ENCODE data around the gene LRRC59.
A peak's percentile ranks its signal among the peaks of the same experiment; 100 is the strongest.

Gene LRRC59

GRCh38 chr17:50379351-50380132 is 17.8 kb downstream of the LRRC59 start:
- no peak overlapping the region for H4K91ac ChIP-seq (ENCODE audit: low read length)

GRCh38 chr17:50375858-50376538 is 21.3 kb downstream of the LRRC59 start:
- 82% methylated on average over 1 of the region's 5 CpGs for WGBS
- peaks cover 7% of the 10 kb centered on the region for H3K4me1 ChIP-seq (ENCODE audit: control insufficient read depth, insufficient read depth, low read depth, low read length)

More at GRCh38 chr17:50379351-50380132, 17.8 kb downstream of the LRRC59 start:
- Histone ChIP-seq H2BK12ac (ENCODE audit: low read length in 2 of 2) (no peak overlapping the region), H3K36me3 (ENCODE audit: control insufficient read depth in 1 of 2, insufficient read depth in 2 of 2, low read depth in 1 of 2, low read length in 2 of 2) (peaks cover 53 to 65% of the 10 kb centered on the region in 2 experiments), H3K4me1 (ENCODE audit: control insufficient read depth, insufficient read depth, low read depth, low read length) (no peaks in the 10 kb centered on the region), H3K9ac (ENCODE audit: low read length) (no peak overlapping the region), H2BK120ac (ENCODE audit: low read depth, low read length) (no peak overlapping the region), H3K27me3 (ENCODE audit: control insufficient read depth in 1 of 2, insufficient read depth in 1 of 2, low read length in 2 of 2) (no peaks in the 10 kb centered on the region), H2AFZ (ENCODE audit: low read depth, low read length) (no peak overlapping the region), H3K4ac (ENCODE audit: low read depth in 1 of 2, low read length in 2 of 2) (no peak overlapping the region), H3K4me3 (ENCODE audit: insufficient read depth in 1 of 2, low read depth in 1 of 2, low read length in 2 of 2) (no peak overlapping the region), H2AK5ac (ENCODE audit: low read length, severe bottlenecking) (no peak overlapping the region), H3K14ac (ENCODE audit: low read length in 2 of 2) (no peak overlapping the region), H3K23ac (ENCODE audit: low read length in 2 of 2) (no peak overlapping the region), H3K9me3 (ENCODE audit: control insufficient read depth, low read length) (no peaks in the 10 kb centered on the region), H2BK15ac (ENCODE audit: low read depth, poor library complexity, severe bottlenecking) (no peak overlapping the region), H4K8ac (ENCODE audit: low read length) (no peak overlapping the region), H3K27ac (ENCODE audit: low read length, poor library complexity, severe bottlenecking) (no peak overlapping the region), H3K79me1 (replicated peaks; ENCODE audit: low read length, poor library complexity, severe bottlenecking) (peaks cover 7% of the 10 kb centered on the region), H2BK5ac (ENCODE audit: low read depth, low read length, poor library complexity, severe bottlenecking) (no peak overlapping the region), H3K18ac (ENCODE audit: low read depth in 1 of 2, low read length in 2 of 2) (no peak overlapping the region), H3K4me2 (ENCODE audit: low read length, poor library complexity, severe bottlenecking) (no peak overlapping the region)
- DNase-seq, result no peak
- whole genome bisulfite sequencing, result 97% methylated on average over 5 of the region's 6 CpGs

GRCh38 chr17:50373705-50374104 is 23.6 kb downstream of the LRRC59 start:
- H3K79me1 ChIP-seq (replicated peaks; ENCODE audit: low read length, poor library complexity, severe bottlenecking), result peaks cover 19% of the 10 kb centered on the region
- H3K36me3 ChIP-seq (ENCODE audit: control insufficient read depth in 1 of 2, insufficient read depth in 2 of 2, low read depth in 1 of 2, low read length in 2 of 2), result peaks cover 23 to 26% of the 10 kb centered on the region in 2 experiments
- no peak overlapping the region for H4K91ac ChIP-seq (ENCODE audit: low read length)
- H3K27ac ChIP-seq (ENCODE audit: low read length, poor library complexity, severe bottlenecking), result no peak overlapping the region
- H2BK12ac ChIP-seq (ENCODE audit: low read length in 2 of 2), result no peak overlapping the region
- no peak overlapping the region for H4K8ac ChIP-seq (ENCODE audit: low read length)
- no peaks in the 10 kb centered on the region for H3K9me3 ChIP-seq (ENCODE audit: control insufficient read depth, low read length)
- no peak overlapping the region for H2AK5ac ChIP-seq (ENCODE audit: low read length, severe bottlenecking)
- no CpG with 5 or more reads among the region's 2 CpGs for WGBS
- H3K4me2 ChIP-seq (ENCODE audit: low read length, poor library complexity, severe bottlenecking), result peak overlapping the region; percentile 83
- H2BK15ac ChIP-seq (ENCODE audit: low read depth, poor library complexity, severe bottlenecking), result no peak overlapping the region
- H3K9ac ChIP-seq (ENCODE audit: low read length), result peak overlapping the region; percentile 95
- no peak overlapping the region for H3K14ac ChIP-seq (ENCODE audit: low read length in 2 of 2)
- no peak overlapping the region for H2BK120ac ChIP-seq (ENCODE audit: low read depth, low read length)
- no peak overlapping the region for H2BK5ac ChIP-seq (ENCODE audit: low read depth, low read length, poor library complexity, severe bottlenecking)
- no peak overlapping the region for H3K23ac ChIP-seq (ENCODE audit: low read length in 2 of 2)
- no peak for DNase-seq
- no peaks in the 10 kb centered on the region for H3K27me3 ChIP-seq (ENCODE audit: control insufficient read depth in 1 of 2, insufficient read depth in 1 of 2, low read length in 2 of 2)
- H3K4ac ChIP-seq (ENCODE audit: low read depth in 1 of 2, low read length in 2 of 2), result no peak overlapping the region
- peak overlapping the region in 1 of 2 experiments; percentile 90 for H3K4me3 ChIP-seq (ENCODE audit: insufficient read depth in 1 of 2, low read depth in 1 of 2, low read length in 2 of 2)
- no peak overlapping the region for H2AFZ ChIP-seq (ENCODE audit: low read depth, low read length)
- peaks cover 7% of the 10 kb centered on the region for H3K4me1 ChIP-seq (ENCODE audit: control insufficient read depth, insufficient read depth, low read depth, low read length)
- no peak overlapping the region for H3K18ac ChIP-seq (ENCODE audit: low read depth in 1 of 2, low read length in 2 of 2)

More at GRCh38 chr17:50375858-50376538, 21.3 kb downstream of the LRRC59 start:
- Histone ChIP-seq H3K27me3 (ENCODE audit: control insufficient read depth in 1 of 2, insufficient read depth in 1 of 2, low read length in 2 of 2) (no peaks in the 10 kb centered on the region), H2BK12ac (ENCODE audit: low read length in 2 of 2) (no peak overlapping the region), H2BK5ac (ENCODE audit: low read depth, low read length, poor library complexity, severe bottlenecking) (no peak overlapping the region), H2BK15ac (ENCODE audit: low read depth, poor library complexity, severe bottlenecking) (no peak overlapping the region), H2AK5ac (ENCODE audit: low read length, severe bottlenecking) (no peak overlapping the region), H2AFZ (ENCODE audit: low read depth, low read length) (no peak overlapping the region), H3K14ac (ENCODE audit: low read length in 2 of 2) (no peak overlapping the region), H4K91ac (ENCODE audit: low read length) (no peak overlapping the region), H2BK120ac (ENCODE audit: low read depth, low read length) (no peak overlapping the region), H3K23ac (ENCODE audit: low read length in 2 of 2) (no peak overlapping the region), H3K36me3 (ENCODE audit: control insufficient read depth in 1 of 2, insufficient read depth in 2 of 2, low read depth in 1 of 2, low read length in 2 of 2) (peaks cover 27 to 30% of the 10 kb centered on the region in 2 experiments), H3K27ac (ENCODE audit: low read length, poor library complexity, severe bottlenecking) (no peak overlapping the region), H3K18ac (ENCODE audit: low read depth in 1 of 2, low read length in 2 of 2) (no peak overlapping the region), H3K4me3 (ENCODE audit: insufficient read depth in 1 of 2, low read depth in 1 of 2, low read length in 2 of 2) (no peak overlapping the region), H3K4ac (ENCODE audit: low read depth in 1 of 2, low read length in 2 of 2) (no peak overlapping the region), H3K9ac (ENCODE audit: low read length) (no peak overlapping the region), H3K9me3 (ENCODE audit: control insufficient read depth, low read length) (no peaks in the 10 kb centered on the region), H4K8ac (ENCODE audit: low read length) (no peak overlapping the region), H3K79me1 (replicated peaks; ENCODE audit: low read length, poor library complexity, severe bottlenecking) (peaks cover 6% of the 10 kb centered on the region), H3K4me2 (ENCODE audit: low read length, poor library complexity, severe bottlenecking) (no peak overlapping the region)
- DNase-seq, result no peak

Data from mesenchymal stem cell (in vitro differentiated cells and primary cell).